ENCODE results near the gene LRRC3.

Gene LRRC3

GRCh38 chr21:44506279-44507255 is 51.3 kb downstream of the LRRC3 start:
- no peak overlapping the region for H3K9ac ChIP-seq (ENCODE audit: low read depth, low read length)
- no peaks in the 10 kb centered on the region for H3K4me1 ChIP-seq (ENCODE audit: insufficient read depth, low read length)
- H3K9me3 ChIP-seq (ENCODE audit: control insufficient read depth, insufficient read depth, low read length) = no peaks in the 10 kb centered on the region

GRCh38 chr21:44507673-44508425 is 52.5 kb downstream of the LRRC3 start:
- no peaks in the 10 kb centered on the region for H3K9me3 ChIP-seq (ENCODE audit: control insufficient read depth, insufficient read depth, low read length)
- no peaks in the 10 kb centered on the region for H3K36me3 ChIP-seq (ENCODE audit: insufficient read depth, low read length)
- no peak overlapping the region for H3K9ac ChIP-seq (ENCODE audit: low read depth, low read length)
- H3K4me1 ChIP-seq (ENCODE audit: insufficient read depth, low read length) = no peaks in the 10 kb centered on the region

More at GRCh38 chr21:44506279-44507255, 51.3 kb downstream of the LRRC3 start:
- no peaks in the 10 kb centered on the region for H3K36me3 ChIP-seq (ENCODE audit: insufficient read depth, low read length)

- Histone ChIP-seq H3K36me3 (ENCODE audit: insufficient read depth, low read length) (no peaks in the 10 kb centered on the region), H3K9me3 (ENCODE audit: control insufficient read depth, insufficient read depth, low read length) (no peaks in the 10 kb centered on the region), H3K9ac (ENCODE audit: low read depth, low read length) (no peak overlapping the region), H3K4me1 (ENCODE audit: insufficient read depth, low read length) (no peaks in the 10 kb centered on the region)
Observed at GRCh38 chr21:44508426-44508710, 53.1 kb downstream of the LRRC3 start.

GRCh38 chr21:44508711-44509445 is 53.6 kb downstream of the LRRC3 start:
- Histone ChIP-seq H3K36me3 (ENCODE audit: insufficient read depth, low read length) (no peaks in the 10 kb centered on the region), H3K9ac (ENCODE audit: low read depth, low read length) (no peak overlapping the region), H3K9me3 (ENCODE audit: control insufficient read depth, insufficient read depth, low read length) (no peaks in the 10 kb centered on the region), H3K4me1 (ENCODE audit: insufficient read depth, low read length) (no peaks in the 10 kb centered on the region)

GRCh38 chr21:44509539-44509938 is 54.2 kb downstream of the LRRC3 start:
- Histone ChIP-seq H3K9ac (ENCODE audit: low read depth, low read length) (no peak overlapping the region), H3K4me1 (ENCODE audit: insufficient read depth, low read length) (no peaks in the 10 kb centered on the region), H3K36me3 (ENCODE audit: insufficient read depth, low read length) (no peaks in the 10 kb centered on the region), H3K9me3 (ENCODE audit: control insufficient read depth, insufficient read depth, low read length) (no peaks in the 10 kb centered on the region)

- no peak overlapping the region for H3K9ac ChIP-seq (ENCODE audit: low read depth, low read length)
- no peaks in the 10 kb centered on the region for H3K36me3 ChIP-seq (ENCODE audit: insufficient read depth, low read length)
- H3K4me1 ChIP-seq (ENCODE audit: insufficient read depth, low read length) = no peaks in the 10 kb centered on the region
- H3K9me3 ChIP-seq (ENCODE audit: control insufficient read depth, insufficient read depth, low read length) = no peaks in the 10 kb centered on the region
Observed at GRCh38 chr21:44510109-44510507, 54.8 kb downstream of the LRRC3 start.

- H3K9ac ChIP-seq (ENCODE audit: low read depth, low read length) = no peak overlapping the region; the same call in 1 of the 2 replicates
- H3K4me1 ChIP-seq (ENCODE audit: insufficient read depth, low read length) = no peaks in the 10 kb centered on the region
Observed at GRCh38 chr21:44510508-44511218, 55.4 kb downstream of the LRRC3 start.

GRCh38 chr21:44511219-44511937 is 56.1 kb downstream of the LRRC3 start:
- H3K9ac ChIP-seq (ENCODE audit: low read depth, low read length) = no peak overlapping the region

More at GRCh38 chr21:44510508-44511218, 55.4 kb downstream of the LRRC3 start:
- Histone ChIP-seq H3K36me3 (ENCODE audit: insufficient read depth, low read length) (no peaks in the 10 kb centered on the region), H3K9me3 (ENCODE audit: control insufficient read depth, insufficient read depth, low read length) (no peaks in the 10 kb centered on the region)

More at GRCh38 chr21:44511219-44511937, 56.1 kb downstream of the LRRC3 start:
- Histone ChIP-seq H3K9me3 (ENCODE audit: control insufficient read depth, insufficient read depth, low read length) (no peaks in the 10 kb centered on the region), H3K4me1 (ENCODE audit: insufficient read depth, low read length) (no peaks in the 10 kb centered on the region), H3K36me3 (ENCODE audit: insufficient read depth, low read length) (no peaks in the 10 kb centered on the region)
